GM23338 (cell line): ENCODE measurements around the gene EXOC4. TPM values are rescaled to one million over a fixed set of nuclear protein-coding genes. Genes with fewer than 3 reads are reported as not detected.

Source experiments
- ATAC-seq: fragments of 200-7000 bp; cut with Tn5 transposase; 3 replicates; pipeline ENCODE4 v1.9.1; 2020
- DNase-seq: peaks from one replicate; pipeline ENCODE4 v3.0.0-alpha.2; 2015; ENCODE audit warnings: low spot score
- H2AFZ ChIP-seq: fragments of 200-600 bp; sonication (generic); 2 replicates; pipeline ENCODE4 v1.8.0; 2016; ENCODE audit warnings: antibody characterized with exemption, mild to moderate bottlenecking, moderate library complexity
- H3F3A ChIP-seq: fragments of 200-600 bp; sonication (generic); replicated peaks from 2 replicates; pipeline ENCODE4 v1.8.0; 2017; ENCODE audit warnings: antibody characterized with exemption, mixed run types, low read depth
- H3K27ac ChIP-seq: fragments of 200-600 bp; sonication (generic); 2 replicates; pipeline ENCODE4 v1.6.1; 2016; ENCODE audit warnings: low read depth
- H3K27me3 ChIP-seq: fragments of 200-600 bp; sonication (generic); 2 replicates; pipeline ENCODE4 v1.8.0; 2016; ENCODE audit warnings: mild to moderate bottlenecking, mixed run types, moderate library complexity; ENCODE audit not compliant: insufficient read depth
- H3K36me3 ChIP-seq: fragments of 200-600 bp; sonication (generic); 2 replicates; pipeline ENCODE4 v1.8.0; 2016; ENCODE audit warnings: mild to moderate bottlenecking; ENCODE audit not compliant: insufficient read depth
- H3K4me1 ChIP-seq: fragments of 200-600 bp; sonication (generic); 2 replicates; pipeline ENCODE4 v1.8.0; 2016; ENCODE audit warnings: mild to moderate bottlenecking, moderate library complexity; ENCODE audit not compliant: insufficient read depth
- H3K4me2 ChIP-seq: fragments of 200-600 bp; sonication (generic); 2 replicates; pipeline ENCODE4 v1.7.1; 2017; ENCODE audit warnings: mixed run types
- H3K4me3 ChIP-seq: fragments of 200-600 bp; sonication (generic); 2 replicates; pipeline ENCODE4 v1.6.1; 2016; ENCODE audit warnings: mixed run types
- H3K79me2 ChIP-seq: fragments of 200-600 bp; sonication (generic); replicated peaks from 2 replicates; pipeline ENCODE4 v1.8.0; 2017; ENCODE audit warnings: mild to moderate bottlenecking; ENCODE audit not compliant: insufficient read depth
- H3K9me2 ChIP-seq: fragments of 200-600 bp; sonication (generic); 2 replicates; pipeline ENCODE4 v1.8.0; 2017; ENCODE audit not compliant: insufficient read depth
- H4K20me1 ChIP-seq: fragments of 200-600 bp; sonication (generic); replicated peaks from 2 replicates; pipeline ENCODE4 v1.8.0; 2017; ENCODE audit warnings: mild to moderate bottlenecking; ENCODE audit not compliant: insufficient read depth
- H3K27ac Mint-ChIP-seq: 2 replicates; pipeline ENCODE4 v1.8.0; 2020; ENCODE audit warnings: inconsistent platforms, mild to moderate bottlenecking, moderate library complexity, mixed read lengths
- H3K27me3 Mint-ChIP-seq: 3 replicates; pipeline ENCODE4 v1.8.0; 2022; ENCODE audit warnings: low read depth, mild to moderate bottlenecking, moderate library complexity, mixed read lengths, inconsistent platforms; ENCODE audit not compliant: insufficient read depth, poor library complexity
- H3K36me3 Mint-ChIP-seq: 3 replicates; pipeline ENCODE4 v1.8.0; 2021; ENCODE audit warnings: low read depth, mild to moderate bottlenecking, inconsistent platforms, moderate library complexity, mixed read lengths
- H3K4me1 Mint-ChIP-seq: 3 replicates; pipeline ENCODE4 v1.8.0; 2020; ENCODE audit warnings: mild to moderate bottlenecking, inconsistent platforms, mixed read lengths
- H3K4me3 Mint-ChIP-seq: 3 replicates; pipeline ENCODE4 v1.8.0; 2021; ENCODE audit warnings: moderate library complexity, mild to moderate bottlenecking, inconsistent platforms, mixed read lengths
- H3K9me3 Mint-ChIP-seq: 3 replicates; pipeline ENCODE4 v1.8.0; 2020; ENCODE audit warnings: moderate library complexity, mild to moderate bottlenecking, inconsistent platforms, mixed read lengths
- CREB1 ChIP-seq: fragments of 250-450 bp; sonication (Bioruptor Pico); IDR thresholded peaks from 2 replicates; pipeline ENCODE4 v1.5.0; 2020; ENCODE audit warnings: low read depth, mild to moderate bottlenecking, moderate library complexity
- CTCF ChIP-seq, 2 experiments: fragments of 200-600 bp in 1 of 2; sonication (generic) in 1 of 2; conservative IDR thresholded peaks; 2 replicates each; pipeline versions ENCODE4 v1.5.1 to v1.6.1; 2016 to 2017; ENCODE audit warnings: antibody characterized with exemption in 2 of 2, low read depth in 2 of 2, mild to moderate bottlenecking in 2 of 2, moderate library complexity in 1 of 2
- ETS1 ChIP-seq: IDR thresholded peaks from 2 replicates; pipeline ENCODE4 v1.6.1; 2016; ENCODE audit warnings: antibody characterized with exemption
- EZH2 ChIP-seq: fragments of 200-600 bp; sonication (generic); IDR thresholded peaks from one replicate; pipeline ENCODE4 v1.8.0; 2017; ENCODE audit warnings: antibody characterized with exemption, mild to moderate bottlenecking, low read depth; ENCODE audit not compliant: unreplicated experiment
- EZH2phosphoT487 ChIP-seq: fragments of 200-600 bp; sonication (generic); IDR thresholded peaks from one replicate; pipeline ENCODE4 v1.8.1; 2018; ENCODE audit warnings: antibody characterized with exemption; ENCODE audit not compliant: unreplicated experiment
- JUNB ChIP-seq: IDR thresholded peaks from one replicate; pipeline ENCODE4 v1.6.1; 2016; ENCODE audit warnings: antibody characterized with exemption; ENCODE audit not compliant: unreplicated experiment
- NANOG ChIP-seq: IDR thresholded peaks from 2 replicates; pipeline ENCODE4 v1.6.1; 2016; ENCODE audit warnings: antibody characterized with exemption, borderline replicate concordance
- POLR2AphosphoS5 ChIP-seq: IDR thresholded peaks from 2 replicates; pipeline ENCODE4 v1.6.1; 2016; ENCODE audit warnings: antibody characterized with exemption, low read depth
- REST ChIP-seq: IDR thresholded peaks from one replicate; pipeline ENCODE4 v1.6.1; 2018; ENCODE audit warnings: antibody characterized with exemption; ENCODE audit not compliant: unreplicated experiment
- STAT1 ChIP-seq: IDR thresholded peaks from one replicate; pipeline ENCODE4 v1.6.1; 2016; ENCODE audit warnings: antibody characterized with exemption; ENCODE audit not compliant: unreplicated experiment
- ZNF114 ChIP-seq: fragments of 250-450 bp; sonication (Bioruptor Pico); IDR thresholded peaks from 2 replicates; pipeline ENCODE4 v1.5.0; 2020; ENCODE audit warnings: mild to moderate bottlenecking, moderate library complexity
- ZNF331 ChIP-seq: fragments of 250-450 bp; sonication (Bioruptor Pico); IDR thresholded peaks from 2 replicates; pipeline ENCODE4 v1.5.0; 2020; ENCODE audit warnings: low read depth, mild to moderate bottlenecking, moderate library complexity
- ZNF462 ChIP-seq: fragments of 250-450 bp; sonication (Bioruptor Pico); IDR thresholded peaks from 2 replicates; pipeline ENCODE4 v1.5.0; 2020; ENCODE audit warnings: mild to moderate bottlenecking, moderate library complexity
- polyA plus RNA-seq: library from polyadenylated mRNA; unstranded; fragments of >200 nt; fragmentation: Nextera tagmentation; extraction: Ambion mirVana; gene quantifications from 2 replicates; pipeline ENCODE4 v1.2.1, GENCODE V29; 2016
- total RNA-seq: library from RNA; depleted of rRNA; stranded (reverse); fragments of >200 nt; shearing (Covaris generic); gene quantifications from 2 replicates; pipeline ENCODE4 v1.2.3, GENCODE V29; 2014

EXOC4 gene
- total and polyA plus RNA-seq, 2 experiments from 2014 or later = 37.5 to 52.7 TPM

GRCh38 chr7:133702960-133703359 lies 450.1 kb downstream of the EXOC4 start:
- Histone ChIP-seq H3K27ac (no peak overlapping the region), H3F3A (no peaks in the 10 kb centered on the region), H3K9me2 (no peaks in the 10 kb centered on the region), H3K79me2 (no peaks in the 10 kb centered on the region), H2AFZ (no peak overlapping the region), H3K27me3 (no peaks in the 10 kb centered on the region), H3K4me2 (no peak overlapping the region), H3K4me3 (no peak overlapping the region), H3K36me3 (no peaks in the 10 kb centered on the region), H4K20me1 (no peaks in the 10 kb centered on the region), H3K4me1 (0 out of 2 replicates have a peak, but pooled peaks cover 3% of the 10 kb centered on the region)
- Mint-ChIP-seq H3K36me3 (no peaks in the 10 kb centered on the region), H3K27ac (no peak overlapping the region), H3K4me3 (no peak overlapping the region), H3K4me1 (peaks cover 2% of the 10 kb centered on the region; the same call in 1 of the 3 replicates), H3K9me3 (no peaks in the 10 kb centered on the region), H3K27me3 (no peaks in the 10 kb centered on the region)
- TF ChIP-seq POLR2AphosphoS5 (no peak), ZNF331 (CRISPR knock-in tag) (no peak), CREB1 (CRISPR knock-in tag) (no peak), STAT1 (no peak), JUNB (no peak), EZH2 (no peak), CTCF (conservative IDR thresholded peaks at IDR 0.05; ENCODE audit: low read depth in 2 of 2) (no peak), ZNF114 (CRISPR knock-in tag) (no peak), NANOG (no peak), REST (no peak), ZNF462 (no peak), ETS1 (no peak), EZH2phosphoT487 (no peak)
- ATAC-seq (no peak), DNase-seq (no peak)
